A673 (cell line): ENCODE results near the gene FAM83F.

Experiments
- EZH2 ChIP-seq: fragments of 200-600 bp; sonication (generic); IDR thresholded peaks from 2 replicates; pipeline ENCODE4 v1.6.1; 2017; ENCODE audit warnings: borderline replicate concordance, low read depth, mild to moderate bottlenecking, mixed read lengths, antibody characterized with exemption, low read length; ENCODE audit not compliant: poor library complexity, severe bottlenecking
- TF ChIP-seq, protein P1 (sequence below): fragments of 300-800, 200-600 bp; sonication (generic); conservative IDR thresholded peaks from 2 replicates; pipeline ENCODE4 v1.5.1; 2017; ENCODE audit warnings: low read depth, mild to moderate bottlenecking, antibody characterized with exemption, low read length, moderate library complexity, mixed read lengths

DNA sequence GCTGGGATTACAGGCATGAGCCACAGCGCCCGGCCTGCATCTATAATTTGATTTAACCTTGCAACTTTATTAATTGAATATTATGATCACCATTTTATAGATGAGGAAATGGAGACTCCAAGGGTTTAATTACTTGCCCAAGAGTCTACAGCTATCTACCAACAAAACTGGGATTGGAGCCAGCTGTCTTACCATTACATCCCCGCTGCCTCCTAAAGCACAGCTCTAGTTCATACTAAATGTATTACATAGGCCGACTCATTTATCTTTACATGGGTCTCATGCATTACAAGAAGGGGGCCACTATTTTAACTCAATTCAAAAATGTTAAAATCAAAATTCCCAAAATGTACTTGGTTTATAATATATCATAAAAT is 48.6 kb upstream of the FAM83F start:
- TF ChIP-seq, protein P1, sequence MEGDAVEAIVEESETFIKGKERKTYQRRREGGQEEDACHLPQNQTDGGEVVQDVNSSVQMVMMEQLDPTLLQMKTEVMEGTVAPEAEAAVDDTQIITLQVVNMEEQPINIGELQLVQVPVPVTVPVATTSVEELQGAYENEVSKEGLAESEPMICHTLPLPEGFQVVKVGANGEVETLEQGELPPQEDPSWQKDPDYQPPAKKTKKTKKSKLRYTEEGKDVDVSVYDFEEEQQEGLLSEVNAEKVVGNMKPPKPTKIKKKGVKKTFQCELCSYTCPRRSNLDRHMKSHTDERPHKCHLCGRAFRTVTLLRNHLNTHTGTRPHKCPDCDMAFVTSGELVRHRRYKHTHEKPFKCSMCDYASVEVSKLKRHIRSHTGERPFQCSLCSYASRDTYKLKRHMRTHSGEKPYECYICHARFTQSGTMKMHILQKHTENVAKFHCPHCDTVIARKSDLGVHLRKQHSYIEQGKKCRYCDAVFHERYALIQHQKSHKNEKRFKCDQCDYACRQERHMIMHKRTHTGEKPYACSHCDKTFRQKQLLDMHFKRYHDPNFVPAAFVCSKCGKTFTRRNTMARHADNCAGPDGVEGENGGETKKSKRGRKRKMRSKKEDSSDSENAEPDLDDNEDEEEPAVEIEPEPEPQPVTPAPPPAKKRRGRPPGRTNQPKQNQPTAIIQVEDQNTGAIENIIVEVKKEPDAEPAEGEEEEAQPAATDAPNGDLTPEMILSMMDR, result no peak
- no peak for TF ChIP-seq EZH2
